GM12801 (cell line): ENCODE measurements around the gene GCHFR.

Experiments used
- CTCF ChIP-seq: IDR thresholded peaks from one replicate; pipeline ENCODE4 v1.5.1; 2011; ENCODE audit warnings: control low read depth; ENCODE audit not compliant: insufficient read length; ENCODE audit errors: extremely low read depth

Gene GCHFR

GRCh38 chr15:40767838-40768500 lies 4.1 kb downstream of the GCHFR start:
- no peak for TF ChIP-seq CTCF

GRCh38 chr15:40768521-40769273 lies 4.8 kb downstream of the GCHFR start:
- TF ChIP-seq CTCF = no peak

- TF ChIP-seq CTCF = no peak
Measured at GRCh38 chr15:40769274-40770146, 5.6 kb downstream of the GCHFR start, which contains the start of gene C15orf62. TSS of gene C15orf62 (plus strand) at chr15:40769980. CDS start at chr15:40770496, 516 bp downstream.

GRCh38 chr15:40770147-40770721 lies 6.4 kb downstream of the GCHFR start:
- no peak for TF ChIP-seq CTCF

- no peak for TF ChIP-seq CTCF
Measured at GRCh38 chr15:40771242-40771641, 7.4 kb downstream of the GCHFR start.

GRCh38 chr15:40772014-40772413 lies 8.1 kb downstream of the GCHFR start:
- TF ChIP-seq CTCF = no peak

GRCh38 chr15:40773496-40773895 lies 9.6 kb downstream of the GCHFR start:
- TF ChIP-seq CTCF = no peak
